Natural killer cell (primary cell): Measurements from ENCODE around the gene MKRN2. TPM values are rescaled to one million over a fixed set of nuclear protein-coding genes. Genes with fewer than 3 reads are reported as not detected.

Experiments used
- ATAC-seq, 3 donors: fragments of 150-1000 bp in 2 of 3; fragments of 200-7000 bp in 1 of 3; cut with Tn5 transposase; 1 replicate in 1 of 3; 2 replicates in 2 of 3; pipeline ENCODE4 v1.10.0; 2021; ENCODE audit warnings: mild to moderate bottlenecking in 2 of 3, moderate library complexity in 2 of 3
- DNase-seq, 2 donors: peaks; one replicate each; pipeline versions ENCODE4 v3.0.0 to v3.0.0-alpha.2; 2013 to 2021; ENCODE audit warnings: mixed read lengths in 1 of 2
- H3K27ac ChIP-seq: one replicate; pipeline ENCODE4 v1.5.1; 2013; ENCODE audit warnings: mild to moderate bottlenecking, low read length
- H3K27me3 ChIP-seq: one replicate; pipeline ENCODE4 v1.6.1; 2013; ENCODE audit warnings: low read length; ENCODE audit not compliant: control insufficient read depth, insufficient read depth
- H3K36me3 ChIP-seq: one replicate; pipeline ENCODE4 v1.6.1; 2013; ENCODE audit warnings: low read length; ENCODE audit not compliant: control insufficient read depth, insufficient read depth
- H3K4me1 ChIP-seq: one replicate; pipeline ENCODE4 v1.6.1; 2013; ENCODE audit warnings: low read length; ENCODE audit not compliant: control insufficient read depth, insufficient read depth
- H3K4me3 ChIP-seq: one replicate; pipeline ENCODE4 v1.5.1; 2013; ENCODE audit warnings: low read length
- H3K9me3 ChIP-seq: one replicate; pipeline ENCODE4 v1.6.1; 2013; ENCODE audit warnings: low read length; ENCODE audit not compliant: control insufficient read depth, insufficient read depth
- H3K27ac Mint-ChIP-seq, 2 donors: one replicate each; pipeline ENCODE4 v1.8.0; 2022; ENCODE audit warnings: mild to moderate bottlenecking in 2 of 2, mixed read lengths in 2 of 2, moderate library complexity in 1 of 2
- H3K27me3 Mint-ChIP-seq, 2 donors: one replicate each; pipeline ENCODE4 v1.8.0; 2022; ENCODE audit warnings: low read depth in 2 of 2, mixed read lengths in 2 of 2
- H3K36me3 Mint-ChIP-seq: one replicate; pipeline ENCODE4 v1.8.0; 2022; ENCODE audit warnings: mixed read lengths
- H3K4me1 Mint-ChIP-seq, 2 donors: one replicate each; pipeline ENCODE4 v1.8.0; 2022; ENCODE audit warnings: mixed read lengths in 2 of 2
- H3K4me3 Mint-ChIP-seq: one replicate; pipeline ENCODE4 v1.8.0; 2022; ENCODE audit warnings: mild to moderate bottlenecking, moderate library complexity, mixed read lengths
- H3K9me3 Mint-ChIP-seq, 2 donors: one replicate each; pipeline ENCODE4 v1.8.0; 2022; ENCODE audit warnings: mixed read lengths in 2 of 2
- CTCF ChIP-seq: fragments of 200-600 bp; IDR thresholded peaks from one replicate; pipeline ENCODE4 v1.8.0; 2022; ENCODE audit warnings: antibody characterized with exemption
- WGBS: methylation state at CpG from one replicate; pipeline ENCODE4 v1.1.7; 2013; ENCODE audit warnings: missing lambda C conversion rate; ENCODE audit not compliant: insufficient coverage; 5-methylcytosine and 5-hydroxymethylcytosine counted together
- intact Hi-C: fragments of 100-400 bp; cut with micrococcal nuclease; formaldehyde crosslinking; loops from one replicate; pipeline ENCODE4 v1.14.2; 2022
- total RNA-seq, 4 donors: library from RNA; stranded (reverse); fragments of 120-200 nt in 1 of 4; gene quantifications; one replicate each; pipeline versions ENCODE4 v1.2.3 to v1.2.4, GENCODE V29; 2013 to 2022

MKRN2 gene
- total RNA-seq, 3 donors from 2014 or later (not counting 1 experiment from before 2014, with no cell fraction given): 23.9 to 31.7 (median 29.4) TPM

GRCh38 chr3:12560505-12561190 lies 3.8 kb downstream of the MKRN2 start:
- WGBS: 81% methylated on average over 5 of the region's 5 CpGs
- H3K4me3 Mint-ChIP-seq: no peak overlapping the region
- no peaks in the 10 kb centered on the region for H3K36me3 Mint-ChIP-seq
- peaks cover 1 to 3% of the 10 kb centered on the region in 2 donors for H3K27me3 Mint-ChIP-seq
- peaks cover 1% of the 10 kb centered on the region for H3K9me3 ChIP-seq
- DNase-seq: no peak
- no peaks in the 10 kb centered on the region for H3K9me3 Mint-ChIP-seq
- peak overlapping the region in 1 of 2 donors; percentile 44 for H3K27ac Mint-ChIP-seq
- H3K4me3 ChIP-seq: no peak overlapping the region
- no peak overlapping the region for H3K27ac ChIP-seq
- intact Hi-C loops: no loop called here
- H3K4me1 ChIP-seq: peaks cover 14% of the 10 kb centered on the region
- H3K36me3 ChIP-seq: no peaks in the 10 kb centered on the region
- peaks cover 2% of the 10 kb centered on the region for H3K27me3 ChIP-seq
- no peak for TF ChIP-seq CTCF
- ATAC-seq: no peak
- peaks cover 69 to 73% of the 10 kb centered on the region in 2 donors for H3K4me1 Mint-ChIP-seq

- Mint-ChIP-seq H3K36me3 (peaks cover 5% of the 10 kb centered on the region), H3K4me3 (no peak overlapping the region), H3K27me3 (no peaks in the 10 kb centered on the region), H3K4me1 (peaks cover 65% of the 10 kb centered on the region in 2 donors), H3K9me3 (peaks cover 0 to 2% of the 10 kb centered on the region in 2 donors), H3K27ac (no peak overlapping the region)
- no peak overlapping the region for H3K4me3 ChIP-seq
- no peaks in the 10 kb centered on the region for H3K27me3 ChIP-seq
- H3K36me3 ChIP-seq: no peaks in the 10 kb centered on the region
- ATAC-seq: no peak
- 93% methylated on average over 2 of the region's 2 CpGs for WGBS
- H3K27ac ChIP-seq: no peak overlapping the region
- H3K4me1 ChIP-seq: peaks cover 6% of the 10 kb centered on the region
- intact Hi-C loops: no loop called here
- peaks cover 6% of the 10 kb centered on the region for H3K9me3 ChIP-seq
- no peak for TF ChIP-seq CTCF
- no peak for DNase-seq
These were observed 4.5 kb downstream of the MKRN2 start for GRCh38 chr3:12561397-12561796.

- Histone ChIP-seq H3K9me3 (peaks cover 6% of the 10 kb centered on the region), H3K27me3 (no peaks in the 10 kb centered on the region), H3K36me3 (no peaks in the 10 kb centered on the region), H3K4me1 (peaks cover 3% of the 10 kb centered on the region), H3K4me3 (no peak overlapping the region), H3K27ac (no peak overlapping the region)
- no peak for TF ChIP-seq CTCF
- Mint-ChIP-seq H3K36me3 (peaks cover 13% of the 10 kb centered on the region), H3K4me1 (peaks cover 59 to 62% of the 10 kb centered on the region in 2 donors), H3K27ac (peak overlapping the region in 1 of 2 donors; percentile 69), H3K9me3 (peaks cover 5% of the 10 kb centered on the region in 2 donors), H3K27me3 (no peaks in the 10 kb centered on the region), H3K4me3 (no peak overlapping the region)
- 100% methylated on average over 1 of the region's 1 CpG for WGBS
- no peak for ATAC-seq
- DNase-seq: no peak
- intact Hi-C loops: no loop called here
These were observed 5.6 kb downstream of the MKRN2 start for GRCh38 chr3:12562451-12562850.

- Mint-ChIP-seq H3K27ac (no peak overlapping the region), H3K27me3 (no peaks in the 10 kb centered on the region), H3K9me3 (peaks cover 5% of the 10 kb centered on the region in 2 donors), H3K4me3 (no peak overlapping the region), H3K36me3 (peaks cover 30% of the 10 kb centered on the region), H3K4me1 (peaks cover 23 to 31% of the 10 kb centered on the region in 2 donors)
- ATAC-seq (no peak), DNase-seq (no peak)
- Histone ChIP-seq H3K27ac (no peak overlapping the region), H3K4me3 (no peak overlapping the region), H3K9me3 (peaks cover 6% of the 10 kb centered on the region), H3K4me1 (no peaks in the 10 kb centered on the region), H3K27me3 (no peaks in the 10 kb centered on the region), H3K36me3 (peaks cover 23% of the 10 kb centered on the region)
- intact Hi-C loops: no loop called here
- TF ChIP-seq CTCF: no peak
These were observed 10.1 kb downstream of the MKRN2 start for GRCh38 chr3:12566976-12567375.
